SK-N-SH treated with all-trans-retinoic acid at 6 μM for 48 hours (cell line): Measurements from ENCODE around the gene MFSD6.

Experiments used
- ATAC-seq: fragments of 200-7000 bp; cut with Tn5 transposase; 3 replicates; pipeline ENCODE4 v1.9.1; 2020; ENCODE audit warnings: mild to moderate bottlenecking, moderate library complexity
- ARNTL ChIP-seq: fragments of 450-650 bp; formaldehyde crosslinking; IDR thresholded peaks from 2 replicates; pipeline ENCODE4 v1.5.0; 2020; ENCODE audit warnings: low read depth, mild to moderate bottlenecking, moderate library complexity, borderline replicate concordance
- CREB5 ChIP-seq: fragments of 250-450 bp; sonication (Bioruptor Pico); IDR thresholded peaks from 2 replicates; pipeline ENCODE4 v1.5.1; 2020; ENCODE audit warnings: low read depth, mild to moderate bottlenecking, moderate library complexity
- CSDC2 ChIP-seq: fragments of 250-450 bp; sonication (Bioruptor Pico); IDR thresholded peaks from 2 replicates; pipeline ENCODE4 v1.5.0; 2020; ENCODE audit warnings: mild to moderate bottlenecking, moderate library complexity
- CSRNP3 ChIP-seq: fragments of 250-450 bp; sonication (Bioruptor Pico); IDR thresholded peaks from 2 replicates; pipeline ENCODE4 v1.5.1; 2021; ENCODE audit warnings: mild to moderate bottlenecking, moderate library complexity
- ESRRG ChIP-seq: fragments of 250-450 bp; sonication (Bioruptor Pico); IDR thresholded peaks from 2 replicates; pipeline ENCODE4 v1.6.1; 2021; ENCODE audit warnings: mild to moderate bottlenecking
- GLIS3 ChIP-seq: fragments of 250-450 bp; sonication (Bioruptor Pico); IDR thresholded peaks from 2 replicates; pipeline ENCODE4 v1.5.0; 2020; ENCODE audit warnings: mild to moderate bottlenecking, moderate library complexity
- ISL1 ChIP-seq: fragments of 250-450 bp; sonication (Bioruptor Pico); IDR thresholded peaks from 2 replicates; pipeline ENCODE4 v2.1.2; 2022; ENCODE audit warnings: mild to moderate bottlenecking, moderate library complexity
- OSR1 ChIP-seq: fragments of 250-450 bp; sonication (Bioruptor Pico); IDR thresholded peaks from 2 replicates; pipeline ENCODE4 v1.8.0; 2022; ENCODE audit warnings: moderate library complexity, mild to moderate bottlenecking, inconsistent platforms
- PATZ1 ChIP-seq: fragments of 250-450 bp; sonication (Bioruptor Pico); IDR thresholded peaks from 2 replicates; pipeline ENCODE4 v1.8.0; 2020; ENCODE audit warnings: mild to moderate bottlenecking, moderate library complexity, borderline replicate concordance
- POU6F1 ChIP-seq: fragments of 250-450 bp; sonication (Bioruptor Pico); IDR thresholded peaks from 2 replicates; pipeline ENCODE4 v1.8.0; 2021; ENCODE audit warnings: low read depth, mild to moderate bottlenecking, moderate library complexity, borderline replicate concordance
- PPARA ChIP-seq: fragments of 250-450 bp; sonication (Bioruptor Pico); IDR thresholded peaks from 2 replicates; pipeline ENCODE4 v1.5.0; 2020; ENCODE audit warnings: mild to moderate bottlenecking, borderline replicate concordance
- RARB ChIP-seq: fragments of 250-450 bp; sonication (Bioruptor Pico); IDR thresholded peaks from 2 replicates; pipeline ENCODE4 v1.8.0; 2021; ENCODE audit warnings: mild to moderate bottlenecking, moderate library complexity
- TCF4 ChIP-seq: fragments of 250-450 bp; sonication (Bioruptor Pico); IDR thresholded peaks from 2 replicates; pipeline ENCODE4 v1.8.0; 2021; ENCODE audit warnings: mild to moderate bottlenecking, moderate library complexity, borderline replicate concordance
- TOX ChIP-seq: fragments of 250-450 bp; sonication (Bioruptor Pico); IDR thresholded peaks from 2 replicates; pipeline ENCODE4 v1.8.0; 2021; ENCODE audit warnings: mild to moderate bottlenecking, moderate library complexity, borderline replicate concordance
- ZFP3 ChIP-seq: fragments of 250-450 bp; sonication (Bioruptor Pico); IDR thresholded peaks from 2 replicates; pipeline ENCODE4 v1.5.0; 2020; ENCODE audit warnings: mild to moderate bottlenecking, moderate library complexity
- ZFP30 ChIP-seq: fragments of 450-650 bp; formaldehyde crosslinking; IDR thresholded peaks from 2 replicates; pipeline ENCODE4 v1.5.0; 2022; ENCODE audit warnings: mild to moderate bottlenecking, moderate library complexity
- ZNF565 ChIP-seq: fragments of 450-650 bp; formaldehyde crosslinking; conservative IDR thresholded peaks from 2 replicates; pipeline ENCODE4 v1.5.0; 2020; ENCODE audit warnings: low read depth, mild to moderate bottlenecking, moderate library complexity
- ZNF70 ChIP-seq: fragments of 450-650 bp; formaldehyde crosslinking; IDR thresholded peaks from 2 replicates; pipeline ENCODE4 v1.5.0; 2020; ENCODE audit warnings: mild to moderate bottlenecking, moderate library complexity
- ZNF8 ChIP-seq: fragments of 450-650 bp; formaldehyde crosslinking; IDR thresholded peaks from 2 replicates; pipeline ENCODE4 v1.5.0; 2020; ENCODE audit warnings: mild to moderate bottlenecking, moderate library complexity

Gene MFSD6

GRCh38 chr2:190499273-190499672 lies 91.1 kb downstream of the MFSD6 start (continued):
- no peak for TF ChIP-seq ZNF70 (CRISPR knock-in tag)
- TF ChIP-seq ARNTL (CRISPR knock-in tag) = no peak

- no peak for ATAC-seq
- TF ChIP-seq ZFP30 (CRISPR knock-in tag) = no peak
- TF ChIP-seq RARB = no peak
- TF ChIP-seq ZNF70 (CRISPR knock-in tag) = no peak
- TF ChIP-seq POU6F1 = no peak
- TF ChIP-seq PPARA (CRISPR knock-in tag) = no peak
- no peak for TF ChIP-seq ISL1 (CRISPR knock-in tag)
- TF ChIP-seq TOX (CRISPR knock-in tag) = no peak
- no peak for TF ChIP-seq ZFP3 (CRISPR knock-in tag)
- TF ChIP-seq ARNTL (CRISPR knock-in tag) = no peak
- TF ChIP-seq PATZ1 = no peak
- TF ChIP-seq ZNF8 (CRISPR knock-in tag) = no peak
- TF ChIP-seq CSDC2 = no peak
Observed at GRCh38 chr2:190500054-190500502, 91.9 kb downstream of the MFSD6 start.

- no peak for ATAC-seq
- TF ChIP-seq ISL1 (CRISPR knock-in tag) = no peak
- TF ChIP-seq OSR1 = no peak
- no peak for TF ChIP-seq POU6F1
- no peak for TF ChIP-seq ZFP30 (CRISPR knock-in tag)
- no peak for TF ChIP-seq CSDC2
- no peak for TF ChIP-seq TOX (CRISPR knock-in tag)
- no peak for TF ChIP-seq CSRNP3 (CRISPR knock-in tag)
- no peak for TF ChIP-seq ZNF8 (CRISPR knock-in tag)
- TF ChIP-seq ESRRG (CRISPR knock-in tag) = no peak
- TF ChIP-seq, all 23 proteins: peak for 0
Observed at GRCh38 chr2:190501231-190501630, 93.1 kb downstream of the MFSD6 start.

GRCh38 chr2:190501702-190502407 lies 93.7 kb downstream of the MFSD6 start:
- no peak for ATAC-seq
- TF ChIP-seq PPARA (CRISPR knock-in tag) (no peak), ZNF565 (CRISPR knock-in tag) (no peak), PATZ1 (no peak), CREB5 (CRISPR knock-in tag) (no peak), CSRNP3 (CRISPR knock-in tag) (no peak), TOX (CRISPR knock-in tag) (no peak), POU6F1 (no peak), TCF4 (CRISPR knock-in tag) (no peak), ISL1 (CRISPR knock-in tag) (no peak), ZNF70 (CRISPR knock-in tag) (no peak), ZFP30 (CRISPR knock-in tag) (no peak), RARB (no peak), ARNTL (CRISPR knock-in tag) (no peak), GLIS3 (CRISPR knock-in tag) (no peak)
